Pancreas (tissue), 10 donors: ENCODE measurements around the gene ISOC2. TPM values are rescaled to one million over a fixed set of nuclear protein-coding genes. Genes with fewer than 3 reads are reported as not detected.

Experiments
- ATAC-seq, 4 donors: fragments of 200-7000 bp; cut with Tn5 transposase; one replicate each; pipeline versions ENCODE4 v1.8.0 to v1.9.1; 2020; ENCODE audit warnings: mild to moderate bottlenecking in 4 of 4, moderate library complexity in 4 of 4
- DNase-seq, 6 donors: peaks; one replicate each; pipeline ENCODE4 v3.0.0-alpha.2; 2020
- FAIRE-seq: peaks from 2 replicates; lab custom pipeline; 2012; peaks lifted over from hg19 to GRCh38; lab: Jason Lieb, UNC
- H3K27ac ChIP-seq, 4 donors: fragments of 200-600 bp; sonication (generic); 1 replicate in 3 of 4; 2 replicates in 1 of 4; pipeline versions ENCODE4 v1.5.0 to v1.8.0; 2020
- H3K27me3 ChIP-seq, 4 donors: fragments of 200-600 bp; one replicate each; pipeline ENCODE4 v1.8.0; 2021
- H3K36me3 ChIP-seq, 3 donors: fragments of 200-600 bp; sonication (generic) in 1 of 3; one replicate each; pipeline versions ENCODE4 v1.5.0 to v1.8.0; 2020 to 2021
- H3K4me1 ChIP-seq, 3 donors: fragments of 200-600 bp; one replicate each; pipeline ENCODE4 v1.8.0; 2021
- H3K4me3 ChIP-seq, 4 donors: fragments of 200-600 bp; sonication (generic) in 2 of 4; one replicate each; pipeline versions ENCODE4 v1.5.0 to v1.8.0; 2020 to 2021
- H3K9me3 ChIP-seq, 4 donors: fragments of 200-600 bp; one replicate each; pipeline ENCODE4 v1.8.0; 2021
- CTCF ChIP-seq, 4 donors: fragments of 200-600 bp; sonication (generic) in 3 of 4; IDR thresholded peaks; one replicate each; pipeline versions ENCODE4 v1.5.0 to v1.8.0; 2021; ENCODE audit warnings: antibody characterized with exemption in 4 of 4
- WGBS, 2 donors: extraction: QIAGEN DNeasy Blood & Tissue Kit; methylation state at CpG; one replicate each; pipeline ENCODE4 v1.1.7; 2013; 5-methylcytosine and 5-hydroxymethylcytosine counted together
- intact Hi-C, 3 donors: fragments of 100-400 bp; cut with DNase I; formaldehyde crosslinking; loops; one replicate each; pipeline versions ENCODE4 v1.11.1 to v1.14.2; 2022
- polyA plus RNA-seq, 2 donors: library from polyadenylated mRNA; stranded (reverse); fragments of 200-250 nt; gene quantifications; one replicate each; pipeline ENCODE4 v1.2.3, GENCODE V29; 2013
- total RNA-seq, 6 donors: library from RNA; stranded (reverse); fragmentation: NEBNext Ultra II Directional in 4 of 6; extraction: Animal tissue kit (Norgen Biotek cat#: 25700) in 4 of 6; gene quantifications; one replicate each; pipeline versions ENCODE4 v1.2.1 to v1.2.4, GENCODE V29; 2021 to 2023
- donor health status: healthy with polysubstance abuse.
- donor health status: DM: no; HTN: no; CAD: no; lungs with moderate emphysema.
- donor health status: DM: no; HTN: no; CAD: no.
- donor health status: control.
- donor health status: control.
- donor health status: Bipolar disorder and iron deficiency.
- donor health status: DM: yes; HTN: yes; CAD: no.
- donor health status: DM: no; HTN: no; CAD: no.
- donor health status: DM: no; HTN: no; CAD: no.
- donor health status: DM: yes; HTN: yes; CAD: no.

Gene ISOC2
- total and polyA plus RNA-seq, 8 donors, result 13.0 to 43.9 (median 21.8) TPM

DNA sequence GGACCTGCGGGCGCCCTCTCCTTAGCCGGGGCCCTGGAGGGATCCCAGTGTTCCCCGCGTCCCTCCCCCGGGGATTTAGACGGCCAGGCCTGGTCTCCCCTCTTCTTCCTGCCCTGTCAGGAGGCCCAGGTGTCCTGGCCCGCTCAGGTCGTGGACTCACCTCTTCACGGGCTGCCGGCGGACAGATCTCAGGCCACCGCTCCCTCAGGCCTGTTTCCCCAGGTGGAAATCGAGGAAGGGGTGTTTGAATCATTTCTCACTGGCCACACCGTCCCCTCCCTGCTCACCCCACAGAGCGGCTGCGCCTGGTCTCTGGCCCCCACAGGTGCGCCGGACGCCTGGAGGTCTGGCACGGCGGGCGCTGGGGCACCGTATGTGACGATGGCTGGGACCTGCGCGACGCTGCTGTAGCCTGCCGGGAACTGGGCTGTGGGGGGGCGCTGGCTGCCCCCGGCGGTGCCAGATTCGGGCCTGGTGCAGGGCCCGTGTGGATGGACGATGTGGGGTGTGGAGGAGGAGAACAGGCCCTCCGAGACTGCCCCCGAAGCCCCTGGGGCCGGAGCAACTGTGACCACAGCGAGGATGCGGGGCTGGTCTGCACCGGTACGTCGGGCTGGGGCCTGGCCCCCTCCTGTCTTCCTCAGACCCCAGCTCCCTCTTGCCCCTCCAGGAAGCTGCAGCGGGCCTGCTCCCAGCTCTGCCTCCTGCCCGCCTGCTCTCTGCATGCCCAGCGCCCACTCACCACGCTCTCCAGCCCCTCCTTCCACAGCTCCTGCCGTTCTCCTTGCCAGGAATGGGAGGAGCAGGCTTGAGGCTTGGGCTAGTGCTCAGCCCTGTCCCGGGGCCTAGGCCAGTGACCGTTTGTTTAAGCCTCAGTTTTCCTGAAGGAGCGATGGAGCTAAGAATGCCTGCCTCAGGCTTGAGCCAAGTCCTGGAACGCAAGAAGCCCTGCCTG, 29.3 kb upstream of the ISOC2 start:
- no peaks in the 10 kb centered on the region for H3K9me3 ChIP-seq
- FAIRE-seq, result no peak
- H3K4me3 ChIP-seq, result no peak overlapping the region
- no peak overlapping the region for H3K27ac ChIP-seq
- H3K4me1 ChIP-seq, result no peaks in the 10 kb centered on the region
- ATAC-seq, result no peak
- peaks cover 0 to 4% (median 0%) of the 10 kb centered on the region in 4 donors for H3K27me3 ChIP-seq
- DNase-seq, result peak in 2 of 6 donors; percentile 26 to 78
- no peaks in the 10 kb centered on the region for H3K36me3 ChIP-seq
- intact Hi-C loops, result no loop called here
- TF ChIP-seq CTCF (IDR thresholded peaks at IDR 0.05), result no peak
- 65 to 71% methylated on average over 49 to 52 of the region's 52 CpGs for WGBS, 2 donors

GRCh38 chr19:55489711-55490477, 28.5 kb upstream of the ISOC2 start:
- DNase-seq (peak in 1 of 6 donors; percentile 36), ATAC-seq (no peak), FAIRE-seq (no peak)
- intact Hi-C loops, result no loop called here
- peaks cover 0 to 4% (median 0%) of the 10 kb centered on the region in 4 donors for H3K27me3 ChIP-seq
- no peaks in the 10 kb centered on the region for H3K36me3 ChIP-seq
- H3K4me1 ChIP-seq, result peaks cover 0 to 2% (median 0%) of the 10 kb centered on the region in 3 donors
- no peak overlapping the region for H3K4me3 ChIP-seq
- TF ChIP-seq CTCF (IDR thresholded peaks at IDR 0.05), result no peak
- WGBS, 2 donors, result 44 to 55% methylated on average over 18 to 21 of the region's 21 CpGs
- no peak overlapping the region for H3K27ac ChIP-seq
- H3K9me3 ChIP-seq, result no peaks in the 10 kb centered on the region

DNA sequence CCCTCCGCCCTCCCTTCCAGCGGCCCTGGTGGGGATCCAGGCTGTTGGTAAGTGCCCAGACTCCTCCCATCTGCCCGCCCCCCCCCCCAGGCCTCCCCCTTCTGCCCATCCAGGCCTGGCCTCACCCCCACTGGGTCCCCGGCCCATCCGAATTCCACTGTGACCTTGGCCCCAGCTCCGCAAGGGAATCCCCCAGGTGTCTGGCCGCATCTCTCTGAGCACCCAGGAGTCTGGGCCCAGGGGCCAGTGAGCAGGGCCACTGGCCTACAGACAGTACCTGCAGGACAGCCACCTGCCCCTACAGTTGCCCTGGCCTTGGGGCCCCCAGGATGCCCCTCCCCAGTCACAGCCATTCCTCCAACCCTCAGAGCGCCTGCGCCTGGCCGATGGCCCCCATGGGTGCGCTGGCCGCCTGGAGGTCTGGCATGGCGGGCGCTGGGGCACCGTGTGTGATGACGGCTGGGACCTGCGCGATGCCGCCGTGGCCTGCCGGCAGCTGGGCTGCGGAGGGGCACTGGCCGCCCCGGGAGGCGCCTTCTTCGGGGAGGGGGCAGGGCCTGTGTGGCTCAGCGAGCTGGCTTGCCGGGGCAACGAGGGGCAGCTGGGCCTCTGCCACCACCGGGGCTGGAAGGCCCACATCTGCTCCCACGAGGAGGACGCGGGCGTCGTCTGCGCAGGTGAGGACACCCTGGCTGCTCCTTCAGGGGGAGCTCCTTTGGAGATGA, 27.7 kb upstream of the ISOC2 start:
- DNase-seq (peak in 2 of 6 donors; percentile 32 to 64), ATAC-seq (no peak), FAIRE-seq (no peak)
- H3K4me1 ChIP-seq, result peaks cover 7 to 8% (median 7%) of the 10 kb centered on the region in 3 donors
- peaks cover 0 to 4% (median 0%) of the 10 kb centered on the region in 4 donors for H3K27me3 ChIP-seq
- H3K36me3 ChIP-seq, result no peaks in the 10 kb centered on the region
- intact Hi-C loops, result no loop called here
- WGBS, 2 donors, result 38 to 41% methylated on average over 23 to 35 of the region's 36 CpGs
- H3K4me3 ChIP-seq, result no peak overlapping the region
- H3K9me3 ChIP-seq, result no peaks in the 10 kb centered on the region
- TF ChIP-seq CTCF (IDR thresholded peaks at IDR 0.05), result no peak
- H3K27ac ChIP-seq, result no peak overlapping the region

- Histone ChIP-seq H3K9me3 (no peaks in the 10 kb centered on the region), H3K4me3 (no peak within 1 kb of the TSS), H3K27me3 (peaks cover 0 to 4% (median 0%) of the 10 kb centered on the region in 4 donors), H3K36me3 (no peaks in the 10 kb centered on the region), H3K27ac (peak within 1 kb of the TSS in 2 of 4 donors; percentile 28 to 47), H3K4me1 (peaks cover 8 to 9% (median 9%) of the 10 kb centered on the region in 3 donors)
- DNase-seq (peak in 1 of 6 donors; percentile 40), ATAC-seq (no peak), FAIRE-seq (no peak)
- intact Hi-C loops, result no loop called here
- 15% methylated on average over 9 to 19 of the region's 21 CpGs for WGBS, 2 donors
- no peak for TF ChIP-seq CTCF (IDR thresholded peaks at IDR 0.05)
Observed at GRCh38 chr19:55487924-55488687, 26.7 kb upstream of the ISOC2 start, which contains the start of gene SSC5D. Gene SSC5D (plus strand): TSS chr19:55488436. CDS start chr19:55488590, 154 bp downstream.
